Right ventricle myocardium inferior (tissue), 1 donor: ENCODE data around the gene ZNF468. TPM values are rescaled to one million over a fixed set of nuclear protein-coding genes. Genes with fewer than 3 reads are reported as not detected.
A peak's percentile ranks its signal among the peaks of the same experiment; 100 is the strongest.
"Not testable (repeated sequence)": the region's sequence is repeated elsewhere in the genome, so short reads cannot be mapped to it uniquely, and the experiment has no call there.

Experiments used
- ATAC-seq: fragments of 200-7000 bp; cut with Tn5 transposase; one replicate; pipeline ENCODE4 v1.9.1; 2020; ENCODE audit warnings: mild to moderate bottlenecking, moderate library complexity
- DNase-seq: peaks from one replicate; pipeline ENCODE4 v3.0.0; 2021; ENCODE audit errors: missing footprints
- intact Hi-C: fragments of 100-400 bp; cut with DNase I; formaldehyde crosslinking; loops from one replicate; pipeline ENCODE4 v1.11.0; 2022
- long read RNA-seq: library from polyadenylated mRNA; unstranded; transcript quantifications from one replicate; pipeline ENCODE4 v2.0.0, GENCODE V29; 2021
- total RNA-seq: library from RNA; stranded (reverse); fragmentation: NEBNext Ultra II Directional; extraction: Animal tissue kit (Norgen Biotek cat#: 25700); gene quantifications from one replicate; pipeline ENCODE4 v1.2.1, GENCODE V29; 2021
- donor health status: DM: no; HTN: yes; CAD: no; lungs with severe emphysema.

ZNF468 gene
- 7.1 TPM for total RNA-seq
- long read RNA-seq, full-length matches to known transcripts: 3 of 4 reads
- long read RNA-seq, partial matches to known transcripts: 0 of 4 reads
- long read RNA-seq, other reads (novel, unspliced or antisense): 1 of 4 reads

- ATAC-seq (peak; percentile 100), DNase-seq (peak; percentile 76)
- intact Hi-C loops: loop anchor here (5.0 kb wide), 1 partner anchor 35 kb away; the partner anchor contains the start of gene ZNF28
Observed at GRCh38 chr19:52857378-52858191, at the start of gene ZNF468. TSS of gene ZNF468 (minus strand) at chr19:52857619. CDS start at chr19:52854272, 3,347 bp downstream.

- ATAC-seq, intact Hi-C loops, DNase-seq: not testable (repeated sequence)
Observed at GRCh38 chr19:52904052-52904780, 46.8 kb upstream of the ZNF468 start.

GRCh38 chr19:52901842-52902241 lies 44.4 kb upstream of the ZNF468 start:
- DNase-seq (no peak), ATAC-seq (no peak)
- intact Hi-C loops: no loop called here

- intact Hi-C loops, ATAC-seq, DNase-seq: not testable (repeated sequence)
Observed at GRCh38 chr19:52898596-52898995, 41.2 kb upstream of the ZNF468 start.

GRCh38 chr19:52898101-52898500 lies 40.7 kb upstream of the ZNF468 start:
- DNase-seq (no peak), ATAC-seq (no peak)
- intact Hi-C loops: no loop called here

- peak; percentile 100 for ATAC-seq
- intact Hi-C loops: no loop called here
- DNase-seq: peak; percentile 99
Observed at GRCh38 chr19:52897138-52897935, 39.9 kb upstream of the ZNF468 start, which contains the start of gene ZNF320. TSS of gene ZNF320 (minus strand) at chr19:52897635. CDS start at chr19:52890255, 7,380 bp downstream.

- no peak for ATAC-seq
- intact Hi-C loops: no loop called here
- DNase-seq: no peak
Observed at GRCh38 chr19:52896431-52897137, 39.2 kb upstream of the ZNF468 start.

- ATAC-seq (no peak), DNase-seq (no peak)
- intact Hi-C loops: no loop called here
Observed at GRCh38 chr19:52891336-52891735, 33.9 kb upstream of the ZNF468 start.

- DNase-seq: no peak
- ATAC-seq: no peak
- intact Hi-C loops: no loop called here
Observed at GRCh38 chr19:52889931-52890330, 32.5 kb upstream of the ZNF468 start.

- ATAC-seq: no peak
- intact Hi-C loops: no loop called here
Observed at GRCh38 chr19:52889076-52889475, 31.7 kb upstream of the ZNF468 start.

GRCh38 chr19:52880895-52881389 lies 23.5 kb upstream of the ZNF468 start:
- ATAC-seq (no peak), DNase-seq (no peak)
- intact Hi-C loops: no loop called here

More at GRCh38 chr19:52889076-52889475, 31.7 kb upstream of the ZNF468 start:
- DNase-seq: no peak

- ATAC-seq, DNase-seq, intact Hi-C loops: not testable (repeated sequence)
Observed at GRCh38 chr19:52872996-52873395, 15.6 kb upstream of the ZNF468 start.

GRCh38 chr19:52871466-52871865 lies 14.0 kb upstream of the ZNF468 start:
- ATAC-seq (no peak), DNase-seq (no peak)
- intact Hi-C loops: no loop called here

GRCh38 chr19:52868031-52868430 lies 10.6 kb upstream of the ZNF468 start:
- DNase-seq, ATAC-seq, intact Hi-C loops: not testable (repeated sequence)

GRCh38 chr19:52856540-52857377 lies 660 bp downstream of the ZNF468 start:
- intact Hi-C loops: loop anchor here (5.0 kb wide), 1 partner anchor 34 kb away; the partner anchor contains the start of gene ZNF28
- DNase-seq, ATAC-seq: not testable (repeated sequence)

GRCh38 chr19:52847352-52847751 lies 10.1 kb downstream of the ZNF468 start:
- ATAC-seq, intact Hi-C loops, DNase-seq: not testable (repeated sequence)
